Adrenal gland (tissue), 5 donors: Measurements from ENCODE around the gene KCNK5.

Source experiments
- POLR2A ChIP-seq, 2 donors: fragments of 450-650 bp; IDR thresholded peaks; one replicate each; pipeline ENCODE4 v1.6.1; 2017; ENCODE audit warnings: antibody characterized with exemption in 2 of 2, mild to moderate bottlenecking in 2 of 2, moderate library complexity in 1 of 2
- TF ChIP-seq, protein P1 (sequence below), 6 experiments: fragments of 450-650 bp in 4 of 6; fragments of 200-600 bp in 2 of 6; sonication (generic) in 1 of 6; IDR thresholded peaks; 1 replicate in 5 of 6; 2 replicates in 1 of 6; pipeline versions ENCODE4 v1.5.1 to v1.8.0; 2016 to 2021; ENCODE audit warnings: antibody characterized with exemption in 6 of 6, mild to moderate bottlenecking in 2 of 6, moderate library complexity in 1 of 6
- donor health status: DM: no; HTN: no; CAD: no.

DNA sequence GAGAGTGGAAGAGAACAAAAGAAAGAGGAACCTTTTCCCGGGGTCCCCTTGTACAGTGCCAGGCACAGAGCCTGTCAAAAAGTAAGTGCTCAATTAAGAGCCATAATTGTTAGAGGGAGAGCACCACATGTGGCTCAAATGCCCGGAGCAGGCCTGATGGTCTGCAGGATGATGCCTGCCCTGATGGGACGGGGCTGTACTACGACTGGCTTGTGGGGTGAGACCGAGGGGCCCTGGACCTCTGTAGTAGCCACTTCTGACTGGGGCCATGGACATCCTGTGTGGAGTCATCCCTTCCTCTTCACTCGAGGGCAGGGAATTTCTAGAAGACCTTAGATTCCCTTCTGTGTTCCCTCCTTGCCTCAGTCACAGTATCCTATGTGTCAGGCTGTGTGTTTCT, 47.9 kb downstream of the KCNK5 start:
- no peak for TF ChIP-seq POLR2A (IDR thresholded peaks at IDR 0.05)
- TF ChIP-seq, protein P1, sequence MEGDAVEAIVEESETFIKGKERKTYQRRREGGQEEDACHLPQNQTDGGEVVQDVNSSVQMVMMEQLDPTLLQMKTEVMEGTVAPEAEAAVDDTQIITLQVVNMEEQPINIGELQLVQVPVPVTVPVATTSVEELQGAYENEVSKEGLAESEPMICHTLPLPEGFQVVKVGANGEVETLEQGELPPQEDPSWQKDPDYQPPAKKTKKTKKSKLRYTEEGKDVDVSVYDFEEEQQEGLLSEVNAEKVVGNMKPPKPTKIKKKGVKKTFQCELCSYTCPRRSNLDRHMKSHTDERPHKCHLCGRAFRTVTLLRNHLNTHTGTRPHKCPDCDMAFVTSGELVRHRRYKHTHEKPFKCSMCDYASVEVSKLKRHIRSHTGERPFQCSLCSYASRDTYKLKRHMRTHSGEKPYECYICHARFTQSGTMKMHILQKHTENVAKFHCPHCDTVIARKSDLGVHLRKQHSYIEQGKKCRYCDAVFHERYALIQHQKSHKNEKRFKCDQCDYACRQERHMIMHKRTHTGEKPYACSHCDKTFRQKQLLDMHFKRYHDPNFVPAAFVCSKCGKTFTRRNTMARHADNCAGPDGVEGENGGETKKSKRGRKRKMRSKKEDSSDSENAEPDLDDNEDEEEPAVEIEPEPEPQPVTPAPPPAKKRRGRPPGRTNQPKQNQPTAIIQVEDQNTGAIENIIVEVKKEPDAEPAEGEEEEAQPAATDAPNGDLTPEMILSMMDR (IDR thresholded peaks at IDR 0.05), result no peak
